ENCODE data around the gene PPM1M. TPM values are rescaled to one million over a fixed set of nuclear protein-coding genes. Genes with fewer than 3 reads are reported as not detected.

The PPM1M gene
- total RNA-seq, 2 donors from 2014 or later: 6.9 to 15.3 TPM

- peak in 2 of 3 donors; percentile 43 to 64 for TF ChIP-seq POLR2A (IDR thresholded peaks at IDR 0.05)
- TF ChIP-seq, protein P1, sequence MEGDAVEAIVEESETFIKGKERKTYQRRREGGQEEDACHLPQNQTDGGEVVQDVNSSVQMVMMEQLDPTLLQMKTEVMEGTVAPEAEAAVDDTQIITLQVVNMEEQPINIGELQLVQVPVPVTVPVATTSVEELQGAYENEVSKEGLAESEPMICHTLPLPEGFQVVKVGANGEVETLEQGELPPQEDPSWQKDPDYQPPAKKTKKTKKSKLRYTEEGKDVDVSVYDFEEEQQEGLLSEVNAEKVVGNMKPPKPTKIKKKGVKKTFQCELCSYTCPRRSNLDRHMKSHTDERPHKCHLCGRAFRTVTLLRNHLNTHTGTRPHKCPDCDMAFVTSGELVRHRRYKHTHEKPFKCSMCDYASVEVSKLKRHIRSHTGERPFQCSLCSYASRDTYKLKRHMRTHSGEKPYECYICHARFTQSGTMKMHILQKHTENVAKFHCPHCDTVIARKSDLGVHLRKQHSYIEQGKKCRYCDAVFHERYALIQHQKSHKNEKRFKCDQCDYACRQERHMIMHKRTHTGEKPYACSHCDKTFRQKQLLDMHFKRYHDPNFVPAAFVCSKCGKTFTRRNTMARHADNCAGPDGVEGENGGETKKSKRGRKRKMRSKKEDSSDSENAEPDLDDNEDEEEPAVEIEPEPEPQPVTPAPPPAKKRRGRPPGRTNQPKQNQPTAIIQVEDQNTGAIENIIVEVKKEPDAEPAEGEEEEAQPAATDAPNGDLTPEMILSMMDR (IDR thresholded peaks at IDR 0.05): peak in 6 of 7 experiments; percentile 18 to 53 (median 37)
- Histone ChIP-seq H3K4me3 (peak within 1 kb of the TSS; percentile 42 to 88), H3K9me3 (no peaks in the 10 kb centered on the region), H3K27me3 (no peaks in the 10 kb centered on the region), H3K4me1 (peaks cover 38% of the 10 kb centered on the region), H3K36me3 (replicated peaks in 1 of 2; ENCODE audit: insufficient read depth in 1 of 2, low read depth in 2 of 2) (no peaks in the 10 kb centered on the region), H3K27ac (peak within 1 kb of the TSS; percentile 70 to 92 (median 84))
- 0 to 1% methylated on average over 8 to 92 of the region's 92 CpGs for WGBS, 2 donors
- intact Hi-C loops (cut with DNase I): no loop called here
- DNase-seq: peak; percentile 67 to 77 (median 75)
- peak; percentile 75 for ATAC-seq
These were observed 6.5 kb upstream of the PPM1M start, which contains the start of gene TWF2 for GRCh38 chr3:52238761-52239701. TSS of gene TWF2 (minus strand) at chr3:52239158. CDS start at chr3:52239016, 142 bp downstream.

DNA sequence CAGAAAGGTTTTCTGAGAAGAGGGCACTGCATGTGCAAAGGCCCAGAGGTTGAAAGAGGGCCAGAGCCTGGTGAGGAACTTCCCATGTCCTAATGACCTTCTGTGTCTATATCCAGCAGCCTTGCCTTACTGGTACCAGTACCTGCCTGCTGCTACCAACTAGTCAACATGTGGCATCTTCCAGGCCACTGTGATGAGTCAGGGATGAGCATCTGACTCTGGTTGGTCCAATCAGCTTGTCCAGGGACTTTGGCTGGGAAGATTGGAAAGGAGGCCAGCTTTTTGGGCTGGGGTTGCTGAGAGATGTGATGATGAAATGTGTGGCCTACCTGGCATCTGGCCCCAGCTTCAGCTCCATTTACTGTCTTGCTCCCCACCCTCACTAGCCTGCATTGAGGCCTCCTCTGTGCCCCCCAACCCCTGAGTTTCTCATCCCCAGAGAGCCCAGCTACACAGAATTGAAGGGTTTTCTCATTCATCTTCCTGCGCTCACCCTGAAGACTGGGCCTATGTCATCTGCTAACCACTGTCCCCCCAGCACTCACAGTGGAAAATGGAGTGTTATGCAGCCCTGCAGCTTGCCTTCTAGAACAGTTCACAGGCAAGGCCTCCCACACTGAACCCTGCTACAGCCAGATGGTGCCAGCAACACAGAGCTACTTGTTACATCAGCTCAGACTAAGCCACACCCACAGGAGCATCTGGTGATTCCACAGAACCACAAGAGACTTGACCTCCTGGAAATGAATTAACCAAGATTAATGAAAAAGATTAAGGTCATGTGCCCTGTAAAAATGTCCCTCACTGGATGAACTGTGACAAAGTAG lies 5.3 kb upstream of the PPM1M start:
- TF ChIP-seq, protein P1 (IDR thresholded peaks at IDR 0.05): no peak
- no peak for TF ChIP-seq POLR2A (IDR thresholded peaks at IDR 0.05)
- Histone ChIP-seq H3K9me3 (no peaks in the 10 kb centered on the region), H3K27me3 (no peaks in the 10 kb centered on the region), H3K36me3 (replicated peaks in 1 of 2; ENCODE audit: insufficient read depth in 1 of 2, low read depth in 2 of 2) (no peaks in the 10 kb centered on the region), H3K27ac (peak overlapping the region in 2 of 4 donors; percentile 86 to 92), H3K4me3 (no peak overlapping the region), H3K4me1 (peaks cover 42% of the 10 kb centered on the region)
- intact Hi-C loops (cut with DNase I): no loop called here
- DNase-seq: peak in 3 of 4 donors; percentile 56 to 78 (median 68)
- no peak for ATAC-seq
- 100% methylated on average over 1 of the region's 1 CpG for WGBS, 2 donors

- H3K4me1 ChIP-seq: peaks cover 46% of the 10 kb centered on the region
- no peak for ATAC-seq
- DNase-seq: no peak
- no peaks in the 10 kb centered on the region for H3K27me3 ChIP-seq
- no peak overlapping the region for H3K4me3 ChIP-seq
- 70 to 81% methylated on average over 4 of the region's 4 CpGs for WGBS, 2 donors
- peak overlapping the region in 1 of 4 donors; percentile 92 for H3K27ac ChIP-seq
- intact Hi-C loops (cut with DNase I): no loop called here
- TF ChIP-seq, protein P1 (IDR thresholded peaks at IDR 0.05): no peak
- no peak for TF ChIP-seq POLR2A (IDR thresholded peaks at IDR 0.05)
- no peaks in the 10 kb centered on the region for H3K9me3 ChIP-seq
- H3K36me3 ChIP-seq (replicated peaks in 1 of 2; ENCODE audit: insufficient read depth in 1 of 2, low read depth in 2 of 2): no peaks in the 10 kb centered on the region
These were observed 4.6 kb upstream of the PPM1M start for GRCh38 chr3:52240886-52241370.

DNA sequence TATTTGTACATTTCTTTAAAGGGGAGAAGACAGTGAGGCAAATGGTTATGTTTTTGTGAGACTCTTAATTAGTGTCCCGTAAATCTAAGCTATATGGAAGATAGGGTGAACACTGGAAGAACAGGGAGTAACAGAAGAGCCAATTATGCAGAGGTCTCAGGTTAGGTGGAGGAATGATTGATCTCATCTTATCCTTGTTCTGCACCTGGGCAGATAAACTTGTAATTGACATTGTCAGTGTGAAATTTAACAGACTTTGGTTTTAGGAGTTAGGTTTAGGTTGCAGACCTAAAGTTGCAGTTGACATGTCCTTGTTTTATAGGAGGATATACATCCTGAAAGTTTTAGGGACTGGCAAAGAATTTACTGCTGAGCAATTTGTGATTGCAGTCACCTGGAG lies 3.5 kb upstream of the PPM1M start:
- DNase-seq (no peak), ATAC-seq (no peak)
- H3K27me3 ChIP-seq: no peaks in the 10 kb centered on the region
- peaks cover 42% of the 10 kb centered on the region for H3K4me1 ChIP-seq
- H3K36me3 ChIP-seq (replicated peaks in 1 of 2; ENCODE audit: insufficient read depth in 1 of 2, low read depth in 2 of 2): no peaks in the 10 kb centered on the region
- no peak overlapping the region for H3K4me3 ChIP-seq
- no peak overlapping the region for H3K27ac ChIP-seq
- intact Hi-C loops (cut with DNase I): no loop called here
- no peaks in the 10 kb centered on the region for H3K9me3 ChIP-seq
- no peak for TF ChIP-seq POLR2A (IDR thresholded peaks at IDR 0.05)
- TF ChIP-seq, protein P1 (IDR thresholded peaks at IDR 0.05): no peak
- 84 to 87% methylated on average over 1 of the region's 1 CpG for WGBS, 2 donors

All from body of pancreas (tissue), 4 donors.